Mammary epithelial cell (primary cell): ENCODE measurements around the gene OR8D2.
A peak's percentile ranks its signal among the peaks of the same experiment; 100 is the strongest.

Experiments used
- CTCF ChIP-seq, 2 donors: IDR thresholded peaks in 1 of 2; conservative IDR thresholded peaks in 1 of 2; 2 replicates each; pipeline ENCODE4 v1.5.1; 2011 to 2012; ENCODE audit warnings: inconsistent platforms in 2 of 2, low read length in 2 of 2, mild to moderate bottlenecking in 2 of 2, control low read depth in 1 of 2, low read depth in 1 of 2; ENCODE audit not compliant: insufficient read depth in 1 of 2; ENCODE audit errors: extremely low read depth in 1 of 2
- EZH2 ChIP-seq: IDR thresholded peaks from 2 replicates; pipeline ENCODE4 v1.6.1; 2012; ENCODE audit warnings: low read length, inconsistent platforms, borderline replicate concordance

- TF ChIP-seq CTCF (conservative IDR thresholded peaks at IDR 0.05 in 1 of 2, IDR thresholded peaks at IDR 0.05 in 1 of 2; ENCODE audit: extremely low read depth in 1 of 2, insufficient read depth in 1 of 2, low read depth in 1 of 2, low read length in 2 of 2) (peak in 1 of 2 donors; percentile 8), EZH2 (no peak)
Measured at GRCh38 chr11:124329787-124330478, 9.9 kb upstream of the OR8D2 start.
